ENCODE data around the gene FICD.

FICD gene

GRCh38 chr12:108514973-108515814, at the start of gene FICD:
TSS of gene FICD (plus strand) at chr12:108515277. CDS start at chr12:108516973, 1,696 bp downstream.
- peak within 1 kb of the TSS; percentile 65 for H3K4me3 ChIP-seq (ENCODE audit: low read depth, low read length)
- TF ChIP-seq, protein P1, sequence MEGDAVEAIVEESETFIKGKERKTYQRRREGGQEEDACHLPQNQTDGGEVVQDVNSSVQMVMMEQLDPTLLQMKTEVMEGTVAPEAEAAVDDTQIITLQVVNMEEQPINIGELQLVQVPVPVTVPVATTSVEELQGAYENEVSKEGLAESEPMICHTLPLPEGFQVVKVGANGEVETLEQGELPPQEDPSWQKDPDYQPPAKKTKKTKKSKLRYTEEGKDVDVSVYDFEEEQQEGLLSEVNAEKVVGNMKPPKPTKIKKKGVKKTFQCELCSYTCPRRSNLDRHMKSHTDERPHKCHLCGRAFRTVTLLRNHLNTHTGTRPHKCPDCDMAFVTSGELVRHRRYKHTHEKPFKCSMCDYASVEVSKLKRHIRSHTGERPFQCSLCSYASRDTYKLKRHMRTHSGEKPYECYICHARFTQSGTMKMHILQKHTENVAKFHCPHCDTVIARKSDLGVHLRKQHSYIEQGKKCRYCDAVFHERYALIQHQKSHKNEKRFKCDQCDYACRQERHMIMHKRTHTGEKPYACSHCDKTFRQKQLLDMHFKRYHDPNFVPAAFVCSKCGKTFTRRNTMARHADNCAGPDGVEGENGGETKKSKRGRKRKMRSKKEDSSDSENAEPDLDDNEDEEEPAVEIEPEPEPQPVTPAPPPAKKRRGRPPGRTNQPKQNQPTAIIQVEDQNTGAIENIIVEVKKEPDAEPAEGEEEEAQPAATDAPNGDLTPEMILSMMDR (IDR thresholded peaks at IDR 0.05; ENCODE audit: insufficient read depth, low read depth, low read length, missing control alignments), result no peak
- DNase-seq (ENCODE audit: low read depth), result peak; percentile 99

- TF ChIP-seq, protein P1 (IDR thresholded peaks at IDR 0.05; ENCODE audit: insufficient read depth, low read depth, low read length, missing control alignments), result no peak
- no peak overlapping the region for H3K4me3 ChIP-seq (ENCODE audit: low read depth, low read length)
- no peak for DNase-seq (ENCODE audit: low read depth)
Measured at GRCh38 chr12:108465417-108465816, 49.7 kb upstream of the FICD start.

DNA sequence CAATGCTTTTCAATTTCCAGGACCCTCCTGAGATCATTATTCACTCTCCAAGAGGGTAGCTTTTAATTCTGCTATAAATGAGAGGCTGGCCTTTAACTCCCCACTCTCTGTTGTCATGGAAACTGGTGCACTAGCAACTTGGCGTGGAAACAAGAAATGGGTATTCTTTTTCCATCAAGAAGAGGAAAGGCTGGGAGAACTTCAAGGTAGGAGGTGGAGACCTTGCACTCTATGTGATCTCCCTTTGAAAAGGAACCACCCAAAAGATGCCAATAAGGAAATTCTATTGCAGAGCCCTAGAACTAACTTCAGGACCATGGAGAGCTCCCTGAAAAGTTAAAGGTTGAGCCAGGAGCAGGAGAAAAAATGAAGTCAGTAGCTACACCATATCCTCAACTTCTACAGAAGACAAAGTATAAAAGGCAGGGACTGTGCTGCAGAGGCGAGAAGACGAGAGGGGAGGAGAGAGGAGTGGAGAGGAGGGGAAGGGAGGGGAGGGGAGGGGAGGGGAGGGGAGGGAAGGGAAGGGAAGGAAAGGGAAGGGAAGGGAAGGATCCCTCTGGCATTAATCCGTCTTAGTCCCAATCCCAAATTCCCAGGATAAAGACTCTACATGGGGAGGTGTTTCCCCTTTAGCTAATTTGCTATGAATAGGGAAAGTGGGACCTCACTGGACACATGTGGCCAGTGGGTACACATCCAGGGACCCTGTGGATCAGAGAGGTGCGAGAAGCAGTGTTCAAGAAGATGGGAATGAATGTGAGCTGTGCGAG, 46.7 kb upstream of the FICD start:
- DNase-seq (ENCODE audit: low read depth), result peak; percentile 50
- H3K4me3 ChIP-seq (ENCODE audit: low read depth, low read length), result no peak overlapping the region
- TF ChIP-seq, protein P1 (IDR thresholded peaks at IDR 0.05; ENCODE audit: insufficient read depth, low read depth, low read length, missing control alignments), result no peak

DNA sequence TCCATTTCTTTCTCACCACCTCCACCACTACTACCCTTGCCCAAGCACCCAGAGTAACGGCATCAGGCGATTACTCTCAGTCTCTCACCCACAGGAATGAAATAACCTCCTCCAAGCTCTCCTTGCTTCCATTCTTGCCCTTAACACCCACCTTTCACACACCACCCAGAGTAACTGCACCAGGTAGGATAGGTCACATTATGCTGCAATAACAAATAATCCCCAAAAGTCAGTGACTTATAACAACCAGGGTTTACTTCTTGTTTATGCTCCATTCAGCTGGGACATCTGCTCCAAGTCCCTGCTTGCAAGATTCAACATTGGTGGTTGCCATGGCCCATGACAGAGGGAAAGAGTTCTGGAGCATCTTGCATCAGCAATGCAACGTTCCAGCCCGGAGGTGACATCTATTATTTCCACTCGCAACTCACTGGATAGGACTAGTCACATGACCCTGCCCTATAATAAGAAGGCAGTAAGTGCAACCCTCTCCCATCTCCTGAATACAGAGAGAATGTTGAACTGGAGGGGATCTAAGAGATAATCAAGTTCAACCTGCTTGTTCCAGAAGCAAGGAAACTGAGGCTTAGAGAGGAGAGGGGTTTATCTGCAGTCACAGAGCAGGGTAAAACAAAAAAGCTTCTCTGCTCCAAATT, 41.5 kb upstream of the FICD start:
- DNase-seq (ENCODE audit: low read depth), result no peak
- TF ChIP-seq, protein P1 (IDR thresholded peaks at IDR 0.05; ENCODE audit: insufficient read depth, low read depth, low read length, missing control alignments), result no peak

GRCh38 chr12:108475396-108475795, 39.7 kb upstream of the FICD start:
- no peak overlapping the region for H3K4me3 ChIP-seq (ENCODE audit: low read depth, low read length)
- TF ChIP-seq, protein P1 (IDR thresholded peaks at IDR 0.05; ENCODE audit: insufficient read depth, low read depth, low read length, missing control alignments), result no peak
- no peak for DNase-seq (ENCODE audit: low read depth)

More for the DNA sequence above, 41.5 kb upstream of the FICD start:
- H3K4me3 ChIP-seq (ENCODE audit: low read depth, low read length), result no peak overlapping the region

- DNase-seq (ENCODE audit: low read depth), result no peak
- H3K4me3 ChIP-seq (ENCODE audit: low read depth, low read length), result no peak overlapping the region
- TF ChIP-seq, protein P1 (IDR thresholded peaks at IDR 0.05; ENCODE audit: insufficient read depth, low read depth, low read length, missing control alignments), result no peak
Measured at GRCh38 chr12:108477055-108477880, 37.8 kb upstream of the FICD start.

All from GM12865 (cell line).